ENCODE measurements around the gene PLCB2.
A peak's percentile ranks its signal among the peaks of the same experiment; 100 is the strongest.

PLCB2 gene

GRCh38 chr15:40310993-40311392 is 3.3 kb upstream of the PLCB2 start:
- Histone ChIP-seq H3K79me2 (ENCODE audit: insufficient read depth, low read length) (peaks cover 4% of the 10 kb centered on the region; the same call in 1 of the 2 replicates), H3K4me3 (ENCODE audit: low read depth in 1 of 2, low read length in 2 of 2) (no peak overlapping the region), H2AFZ (ENCODE audit: low read depth, low read length) (no peak overlapping the region; the same call in 1 of the 2 replicates), H3K4me1 (ENCODE audit: insufficient read depth, low read length) (peaks cover 41% of the 10 kb centered on the region), H3K27me3 (ENCODE audit: insufficient read depth, low read length, poor library complexity) (peaks cover 4% of the 10 kb centered on the region), H3K9ac (ENCODE audit: low read depth, low read length) (no peak overlapping the region), H3K36me3 (ENCODE audit: insufficient read depth, low read length) (no peaks in the 10 kb centered on the region), H3K27ac (ENCODE audit: low read length) (no peak overlapping the region), H4K20me1 (ENCODE audit: insufficient read depth, low read length) (no peaks in the 10 kb centered on the region), H3K4me2 (ENCODE audit: insufficient read depth, low read length) (no peak overlapping the region), H3K9me3 (ENCODE audit: insufficient read depth, low read length, severe bottlenecking) (no peaks in the 10 kb centered on the region)
- no peak for DNase-seq
- no peak for ATAC-seq (ENCODE audit: insufficient read depth, low read depth)
- TF ChIP-seq, protein P1, sequence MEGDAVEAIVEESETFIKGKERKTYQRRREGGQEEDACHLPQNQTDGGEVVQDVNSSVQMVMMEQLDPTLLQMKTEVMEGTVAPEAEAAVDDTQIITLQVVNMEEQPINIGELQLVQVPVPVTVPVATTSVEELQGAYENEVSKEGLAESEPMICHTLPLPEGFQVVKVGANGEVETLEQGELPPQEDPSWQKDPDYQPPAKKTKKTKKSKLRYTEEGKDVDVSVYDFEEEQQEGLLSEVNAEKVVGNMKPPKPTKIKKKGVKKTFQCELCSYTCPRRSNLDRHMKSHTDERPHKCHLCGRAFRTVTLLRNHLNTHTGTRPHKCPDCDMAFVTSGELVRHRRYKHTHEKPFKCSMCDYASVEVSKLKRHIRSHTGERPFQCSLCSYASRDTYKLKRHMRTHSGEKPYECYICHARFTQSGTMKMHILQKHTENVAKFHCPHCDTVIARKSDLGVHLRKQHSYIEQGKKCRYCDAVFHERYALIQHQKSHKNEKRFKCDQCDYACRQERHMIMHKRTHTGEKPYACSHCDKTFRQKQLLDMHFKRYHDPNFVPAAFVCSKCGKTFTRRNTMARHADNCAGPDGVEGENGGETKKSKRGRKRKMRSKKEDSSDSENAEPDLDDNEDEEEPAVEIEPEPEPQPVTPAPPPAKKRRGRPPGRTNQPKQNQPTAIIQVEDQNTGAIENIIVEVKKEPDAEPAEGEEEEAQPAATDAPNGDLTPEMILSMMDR (IDR thresholded peaks at IDR 0.05; ENCODE audit: borderline replicate concordance, extremely low read depth, low read length, poor library complexity, severe bottlenecking), result no peak
- TF ChIP-seq EZH2 (IDR thresholded peaks at IDR 0.05; ENCODE audit: borderline replicate concordance, low read depth, low read length, severe bottlenecking), result no peak

GRCh38 chr15:40310001-40310959 is 2.5 kb upstream of the PLCB2 start:
- Histone ChIP-seq H3K4me2 (ENCODE audit: insufficient read depth, low read length) (no peak overlapping the region), H2AFZ (ENCODE audit: low read depth, low read length) (no peak overlapping the region), H3K27ac (ENCODE audit: low read length) (no peak overlapping the region), H3K9me3 (ENCODE audit: insufficient read depth, low read length, severe bottlenecking) (no peaks in the 10 kb centered on the region), H3K9ac (ENCODE audit: low read depth, low read length) (no peak overlapping the region), H3K4me1 (ENCODE audit: insufficient read depth, low read length) (peaks cover 46% of the 10 kb centered on the region), H4K20me1 (ENCODE audit: insufficient read depth, low read length) (no peaks in the 10 kb centered on the region), H3K4me3 (ENCODE audit: low read depth in 1 of 2, low read length in 2 of 2) (no peak overlapping the region), H3K27me3 (ENCODE audit: insufficient read depth, low read length, poor library complexity) (peaks cover 1% of the 10 kb centered on the region), H3K36me3 (ENCODE audit: insufficient read depth, low read length) (no peaks in the 10 kb centered on the region), H3K79me2 (ENCODE audit: insufficient read depth, low read length) (peaks cover 4% of the 10 kb centered on the region; the same call in 1 of the 2 replicates)
- ATAC-seq (ENCODE audit: insufficient read depth, low read depth) (peak; percentile 32), DNase-seq (peak; percentile 64)
- TF ChIP-seq EZH2 (IDR thresholded peaks at IDR 0.05; ENCODE audit: borderline replicate concordance, low read depth, low read length, severe bottlenecking), result no peak
- TF ChIP-seq, protein P1 (IDR thresholded peaks at IDR 0.05; ENCODE audit: borderline replicate concordance, extremely low read depth, low read length, poor library complexity, severe bottlenecking), result peak; percentile 79

- ATAC-seq (ENCODE audit: insufficient read depth, low read depth) (no peak), DNase-seq (no peak)
- H3K79me2 ChIP-seq (ENCODE audit: insufficient read depth, low read length), result peaks cover 4% of the 10 kb centered on the region; the same call in 1 of the 2 replicates
- no peak overlapping the region for H3K4me2 ChIP-seq (ENCODE audit: insufficient read depth, low read length)
- H3K9ac ChIP-seq (ENCODE audit: low read depth, low read length), result no peak overlapping the region
- H2AFZ ChIP-seq (ENCODE audit: low read depth, low read length), result no peak overlapping the region
- TF ChIP-seq EZH2 (IDR thresholded peaks at IDR 0.05; ENCODE audit: borderline replicate concordance, low read depth, low read length, severe bottlenecking), result no peak
- TF ChIP-seq, protein P1 (IDR thresholded peaks at IDR 0.05; ENCODE audit: borderline replicate concordance, extremely low read depth, low read length, poor library complexity, severe bottlenecking), result no peak
- no peak overlapping the region for H3K27ac ChIP-seq (ENCODE audit: low read length)
- H3K4me1 ChIP-seq (ENCODE audit: insufficient read depth, low read length), result peaks cover 46% of the 10 kb centered on the region
- H4K20me1 ChIP-seq (ENCODE audit: insufficient read depth, low read length), result no peaks in the 10 kb centered on the region
- no peak overlapping the region for H3K4me3 ChIP-seq (ENCODE audit: low read depth in 1 of 2, low read length in 2 of 2)
- H3K27me3 ChIP-seq (ENCODE audit: insufficient read depth, low read length, poor library complexity), result no peaks in the 10 kb centered on the region
- H3K36me3 ChIP-seq (ENCODE audit: insufficient read depth, low read length), result no peaks in the 10 kb centered on the region
- no peaks in the 10 kb centered on the region for H3K9me3 ChIP-seq (ENCODE audit: insufficient read depth, low read length, severe bottlenecking)
These were observed 1.7 kb upstream of the PLCB2 start for GRCh38 chr15:40309344-40309862.
